Medulla oblongata (tissue), 1 donor: ENCODE data around the gene LRTM1.

Experiments used
- DNase-seq: peaks from one replicate; pipeline ENCODE4 v3.0.0-alpha.2; 2015; ENCODE audit errors: extremely low spot score

The LRTM1 gene

GRCh38 chr3:54928046-54928770 is at the start of gene LRTM1:
TSS of gene LRTM1 (minus strand) at chr3:54928059. CDS start at chr3:54927911, 148 bp downstream.
- no peak for DNase-seq

- DNase-seq: no peak
Measured at GRCh38 chr3:54977439-54977838, 49.6 kb upstream of the LRTM1 start.

- DNase-seq: no peak
Measured at GRCh38 chr3:54970895-54971294, 43.0 kb upstream of the LRTM1 start.

DNA sequence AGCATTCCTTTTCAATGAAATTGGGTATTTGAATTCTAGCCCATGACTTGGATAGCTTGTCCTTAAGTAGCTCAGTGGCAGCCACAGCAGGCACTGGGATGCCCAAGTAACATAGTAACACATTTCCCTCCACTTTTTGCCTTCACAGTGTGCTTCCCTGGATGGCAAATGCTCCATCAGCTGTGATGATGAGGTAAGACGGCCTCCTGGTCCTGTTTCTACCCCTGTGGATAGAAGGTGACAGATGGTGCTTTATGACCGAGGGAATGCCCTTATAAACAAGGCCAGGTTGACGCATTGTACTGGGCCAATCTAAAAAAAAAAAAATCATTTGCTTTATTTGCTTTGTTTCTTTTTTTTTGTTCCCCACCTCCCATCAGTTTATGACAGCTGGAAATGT is 41.8 kb upstream of the LRTM1 start:
- no peak for DNase-seq

- DNase-seq: no peak
Measured at GRCh38 chr3:54968546-54969172, 40.8 kb upstream of the LRTM1 start.

DNA sequence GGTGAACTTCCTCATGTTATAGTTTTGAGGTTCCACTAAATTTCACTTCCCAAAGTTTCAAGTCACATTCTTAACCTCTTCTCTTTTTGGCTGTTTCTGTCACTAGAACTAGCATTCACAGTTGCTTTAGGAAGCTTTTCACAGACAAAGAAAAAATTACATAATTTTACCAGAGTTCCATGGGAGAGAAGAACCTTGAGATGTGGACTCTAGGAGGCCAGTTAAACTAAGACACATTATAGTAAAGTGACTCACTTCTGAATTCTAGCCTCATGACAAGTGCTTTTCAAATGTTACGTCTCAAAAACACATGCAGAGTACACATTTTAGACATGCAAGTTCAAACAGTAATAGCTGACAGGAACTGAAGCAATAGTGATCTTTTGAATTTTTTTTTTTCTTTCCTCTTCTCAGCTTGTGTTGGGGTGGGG is 39.9 kb upstream of the LRTM1 start:
- peak; percentile 59 for DNase-seq

GRCh38 chr3:54966979-54967378 is 39.1 kb upstream of the LRTM1 start:
- DNase-seq: no peak

DNA sequence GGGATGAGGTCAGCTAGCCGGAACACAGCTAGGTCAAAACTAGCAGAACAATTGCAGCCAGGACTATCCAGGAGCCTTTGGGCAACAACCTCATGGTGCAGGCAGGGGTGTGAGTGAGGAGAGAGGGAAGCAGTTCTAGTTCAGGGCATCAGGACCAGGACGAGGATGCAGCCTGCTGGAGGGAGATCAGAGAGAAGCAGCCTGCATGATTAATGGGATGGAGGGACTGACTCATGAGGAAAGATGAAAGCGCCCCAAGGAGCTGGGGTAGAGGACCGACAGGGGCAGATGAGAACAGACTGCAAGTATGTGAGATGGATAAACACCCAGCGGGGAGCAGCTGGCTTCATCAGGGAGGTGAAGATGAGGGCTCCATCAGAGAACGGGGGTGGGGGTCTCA is 37.9 kb upstream of the LRTM1 start:
- DNase-seq: no peak

- no peak for DNase-seq
Measured at GRCh38 chr3:54964081-54964480, 36.2 kb upstream of the LRTM1 start.

- DNase-seq: peak; percentile 37
Measured at GRCh38 chr3:54963641-54964040, 35.8 kb upstream of the LRTM1 start.

DNA sequence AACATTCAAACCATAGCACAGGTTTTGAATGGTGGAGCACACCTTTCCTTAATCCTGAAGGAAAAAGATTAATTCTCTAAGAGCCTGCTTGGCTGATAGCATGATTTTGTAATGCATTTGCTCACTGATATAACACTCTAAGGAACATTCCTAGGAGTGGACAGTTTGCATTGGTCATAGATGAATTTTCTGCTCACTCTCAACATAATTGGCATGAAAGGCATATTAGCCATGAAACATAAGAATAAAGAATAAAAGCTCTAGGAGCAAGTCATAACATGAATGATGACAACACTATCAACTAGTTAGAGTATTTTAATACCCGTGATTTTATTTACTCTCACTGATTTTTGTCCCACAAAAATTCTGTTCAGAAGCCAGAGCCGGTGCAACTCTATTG is 34.3 kb upstream of the LRTM1 start:
- no peak for DNase-seq

GRCh38 chr3:54960701-54961100 is 32.8 kb upstream of the LRTM1 start:
- no peak for DNase-seq

DNA sequence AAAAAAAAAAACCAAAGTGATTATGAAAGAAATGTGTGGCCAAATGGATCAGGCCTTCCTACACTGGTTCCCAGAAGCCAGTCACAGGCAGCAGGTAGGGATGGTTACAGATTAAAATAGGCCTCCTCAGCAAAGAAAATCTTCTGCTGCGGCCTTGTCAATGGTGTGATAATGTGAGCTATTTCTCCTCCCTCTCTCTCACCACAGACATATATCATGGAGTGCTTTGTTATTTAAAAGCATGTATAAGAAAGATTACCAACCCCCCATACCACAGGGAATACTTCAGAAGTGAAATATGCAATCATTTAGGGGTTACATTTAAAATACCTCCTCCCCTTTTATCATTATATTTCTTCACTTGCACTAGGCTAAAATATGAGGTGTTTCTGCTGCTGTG is 32.2 kb upstream of the LRTM1 start:
- no peak for DNase-seq

DNA sequence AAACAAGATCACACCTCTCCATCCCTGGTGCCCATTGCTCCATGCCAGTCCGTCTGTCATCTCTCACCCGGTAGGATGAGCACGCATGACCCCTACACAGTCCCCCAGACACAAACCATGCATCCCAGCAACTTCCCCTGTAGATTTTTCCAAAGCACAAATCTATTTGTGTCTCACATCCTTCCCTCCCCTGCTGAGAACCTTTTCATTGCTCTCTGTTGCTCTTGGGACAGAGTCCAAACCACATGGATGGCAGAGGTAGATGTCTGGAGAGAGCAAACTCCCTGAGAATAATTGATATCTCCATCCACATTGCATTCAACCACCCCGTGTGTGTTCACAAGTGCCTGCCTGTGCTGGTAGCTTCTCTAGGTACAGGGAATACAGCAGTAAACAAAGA is 29.9 kb upstream of the LRTM1 start:
- DNase-seq: no peak

DNA sequence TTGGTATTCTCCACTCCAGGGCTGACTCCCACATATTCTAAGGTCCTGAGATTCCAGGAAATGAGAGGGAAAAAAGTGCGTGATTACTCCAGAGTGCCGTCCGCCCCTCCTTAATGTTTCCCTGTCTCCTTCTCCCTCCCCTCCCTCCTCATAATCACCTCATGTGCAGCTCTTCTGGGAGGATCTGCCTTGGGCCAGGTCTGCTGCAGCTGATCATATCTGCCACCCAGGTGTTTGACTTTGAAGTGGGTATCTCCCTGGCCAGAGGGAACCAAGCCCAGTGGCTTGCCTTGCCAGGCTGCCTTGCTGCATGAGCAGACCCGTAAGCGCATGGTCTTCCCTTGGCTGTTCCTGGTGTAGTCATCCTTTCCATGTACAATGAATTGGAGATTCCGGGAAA is 28.1 kb upstream of the LRTM1 start:
- DNase-seq: no peak

DNA sequence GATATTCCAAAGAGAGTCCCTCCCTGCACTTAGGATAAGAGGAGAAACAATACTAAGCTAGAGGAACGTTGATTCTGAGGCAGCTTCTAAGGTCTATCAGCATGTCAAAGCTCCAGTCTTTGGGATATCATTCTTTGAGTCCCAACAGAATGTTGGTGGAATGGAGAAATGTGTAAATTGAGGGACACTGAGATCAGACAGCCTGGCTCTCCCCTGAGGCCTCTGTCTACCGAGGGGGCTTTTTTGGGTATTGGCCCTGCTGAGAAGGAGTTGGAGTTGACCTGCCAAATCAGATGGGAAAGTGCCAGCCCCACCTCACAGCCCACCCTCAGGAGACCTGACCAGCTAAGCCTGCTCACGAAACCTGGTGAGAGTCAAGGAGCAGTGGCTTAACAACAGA is 27.6 kb upstream of the LRTM1 start:
- DNase-seq: no peak

- DNase-seq: no peak
Measured at GRCh38 chr3:54954521-54954920, 26.7 kb upstream of the LRTM1 start.

- no peak for DNase-seq
Measured at GRCh38 chr3:54954022-54954421, 26.2 kb upstream of the LRTM1 start.

DNA sequence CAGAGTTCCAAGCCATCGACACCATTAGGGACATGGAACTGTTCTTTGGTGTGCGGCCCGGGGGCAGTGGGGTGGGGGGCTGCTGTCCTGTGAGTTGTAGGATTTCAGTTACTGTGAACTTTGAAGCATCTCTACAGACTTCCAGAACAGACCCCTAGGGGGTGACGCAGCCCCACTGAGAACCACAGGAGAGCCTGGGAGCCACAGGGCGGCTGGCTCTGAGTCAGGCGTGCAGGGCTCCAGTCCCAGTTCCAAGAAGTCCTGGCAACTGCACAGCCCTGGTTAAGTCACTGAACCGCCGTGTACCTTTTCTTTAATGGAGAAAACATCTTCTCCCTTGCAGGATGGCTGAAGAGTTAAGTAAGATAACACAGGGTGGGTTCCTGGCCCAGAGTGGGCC is 23.5 kb upstream of the LRTM1 start:
- DNase-seq: peak; percentile 80

DNA sequence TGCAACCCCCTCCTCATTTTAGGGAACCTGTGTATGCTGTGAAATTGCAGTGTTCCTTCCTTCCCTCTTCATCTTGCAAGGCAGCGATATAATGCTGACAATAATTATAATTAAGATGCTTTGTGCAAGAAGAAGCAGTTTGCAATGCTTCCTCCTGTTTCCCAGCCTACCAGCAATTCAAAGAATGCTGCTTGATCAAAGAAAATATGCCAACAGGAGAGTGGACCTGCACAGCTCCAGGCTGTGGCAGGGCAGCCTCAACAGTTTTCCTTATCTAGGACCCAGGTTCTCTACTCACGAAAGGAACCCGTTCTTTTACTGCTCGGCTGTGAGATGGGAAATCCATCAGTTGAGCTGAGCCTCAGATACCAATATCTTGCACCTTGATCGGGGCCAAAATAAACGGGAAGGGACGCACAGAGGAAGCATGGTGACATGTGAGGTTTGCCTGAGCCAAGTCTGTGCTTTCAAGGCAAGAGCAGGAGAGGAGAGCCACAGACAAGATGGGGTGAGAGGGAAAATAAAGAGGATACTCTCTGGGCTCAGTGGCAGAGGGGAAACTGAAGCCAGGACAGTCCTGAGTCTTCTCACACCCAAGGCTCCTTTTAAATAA is 22.6 kb upstream of the LRTM1 start:
- DNase-seq: no peak

GRCh38 chr3:54949491-54950044 is 21.7 kb upstream of the LRTM1 start:
- no peak for DNase-seq

DNA sequence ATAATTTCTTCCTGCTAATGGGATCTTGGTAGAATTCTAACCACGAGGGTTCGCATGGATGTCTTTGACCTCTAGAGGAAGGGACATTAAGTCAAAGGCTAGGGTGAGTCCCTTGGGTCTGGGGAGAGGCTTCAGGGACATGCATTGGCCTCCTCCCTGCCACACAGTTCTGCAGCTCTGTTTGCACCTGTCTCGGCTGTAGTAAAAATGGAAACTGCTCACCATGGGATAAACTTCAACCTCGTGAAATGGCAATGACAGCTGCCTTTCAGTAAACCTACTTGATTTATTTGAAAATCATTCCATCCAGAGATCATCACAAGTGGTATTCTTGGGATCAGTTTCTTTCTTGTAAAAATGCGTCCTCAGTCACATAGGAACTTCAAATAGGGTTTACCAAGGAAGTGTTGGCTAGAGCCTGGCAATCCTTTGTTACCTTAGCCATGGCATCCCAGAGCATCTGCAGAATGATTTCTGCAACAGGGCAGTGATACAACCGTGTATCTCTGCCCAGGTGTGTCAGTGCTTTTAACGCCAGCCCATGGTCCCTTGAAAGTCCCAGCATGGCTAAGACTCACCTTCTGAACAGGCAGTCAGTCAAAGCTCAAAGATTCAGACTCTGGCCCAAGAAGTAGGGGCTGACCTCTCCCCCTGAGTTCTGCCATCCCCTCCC is 14.0 kb upstream of the LRTM1 start:
- DNase-seq: no peak
